ENCODE data around the gene RPA1.

RPA1 gene

DNA sequence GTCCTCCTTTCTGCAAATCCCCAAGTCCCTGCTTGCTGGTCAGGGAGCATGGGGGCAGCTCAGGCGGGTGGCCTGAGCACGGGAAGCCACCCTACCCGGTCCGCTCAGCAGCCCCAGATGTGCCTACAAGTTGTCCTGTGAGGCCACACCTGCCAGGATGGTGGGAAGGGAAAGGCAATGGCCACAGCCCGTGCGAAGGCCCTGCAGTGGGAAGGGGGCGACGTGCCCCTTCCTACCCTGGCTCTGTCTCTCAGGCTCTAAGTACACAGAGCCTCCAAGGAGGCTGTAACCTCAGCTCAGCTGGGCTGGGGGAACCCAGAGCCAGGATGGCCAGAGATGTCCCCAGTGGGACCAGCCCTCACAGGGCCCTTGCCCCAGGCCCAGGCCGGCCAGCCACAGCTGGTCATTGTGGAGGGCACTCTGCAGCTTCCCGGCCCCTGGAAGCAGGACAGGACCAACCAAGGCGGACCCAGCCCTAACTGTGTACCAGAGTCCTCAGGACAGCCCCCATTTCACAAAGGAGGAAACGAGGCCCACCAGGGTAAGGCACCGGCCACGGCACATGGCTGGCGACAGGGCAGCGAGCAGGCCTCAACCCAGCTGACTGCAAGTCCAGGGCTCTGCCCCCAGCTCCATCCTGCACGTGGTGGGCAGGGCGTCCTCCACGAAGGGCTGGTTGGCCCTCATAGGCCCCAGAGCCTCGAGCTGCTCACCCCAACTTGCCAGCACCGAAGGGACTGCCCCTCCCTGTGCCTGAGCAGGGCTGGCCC, 113.0 kb downstream of the RPA1 start:
- H3K4me3 ChIP-seq (replicated peaks; ENCODE audit: low read depth, low read length), result no peak overlapping the region
- TF ChIP-seq, protein P1, sequence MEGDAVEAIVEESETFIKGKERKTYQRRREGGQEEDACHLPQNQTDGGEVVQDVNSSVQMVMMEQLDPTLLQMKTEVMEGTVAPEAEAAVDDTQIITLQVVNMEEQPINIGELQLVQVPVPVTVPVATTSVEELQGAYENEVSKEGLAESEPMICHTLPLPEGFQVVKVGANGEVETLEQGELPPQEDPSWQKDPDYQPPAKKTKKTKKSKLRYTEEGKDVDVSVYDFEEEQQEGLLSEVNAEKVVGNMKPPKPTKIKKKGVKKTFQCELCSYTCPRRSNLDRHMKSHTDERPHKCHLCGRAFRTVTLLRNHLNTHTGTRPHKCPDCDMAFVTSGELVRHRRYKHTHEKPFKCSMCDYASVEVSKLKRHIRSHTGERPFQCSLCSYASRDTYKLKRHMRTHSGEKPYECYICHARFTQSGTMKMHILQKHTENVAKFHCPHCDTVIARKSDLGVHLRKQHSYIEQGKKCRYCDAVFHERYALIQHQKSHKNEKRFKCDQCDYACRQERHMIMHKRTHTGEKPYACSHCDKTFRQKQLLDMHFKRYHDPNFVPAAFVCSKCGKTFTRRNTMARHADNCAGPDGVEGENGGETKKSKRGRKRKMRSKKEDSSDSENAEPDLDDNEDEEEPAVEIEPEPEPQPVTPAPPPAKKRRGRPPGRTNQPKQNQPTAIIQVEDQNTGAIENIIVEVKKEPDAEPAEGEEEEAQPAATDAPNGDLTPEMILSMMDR (IDR thresholded peaks at IDR 0.05; ENCODE audit: low read length, missing control alignments), result no peak
- no peak for DNase-seq (ENCODE audit: low read depth)

DNA sequence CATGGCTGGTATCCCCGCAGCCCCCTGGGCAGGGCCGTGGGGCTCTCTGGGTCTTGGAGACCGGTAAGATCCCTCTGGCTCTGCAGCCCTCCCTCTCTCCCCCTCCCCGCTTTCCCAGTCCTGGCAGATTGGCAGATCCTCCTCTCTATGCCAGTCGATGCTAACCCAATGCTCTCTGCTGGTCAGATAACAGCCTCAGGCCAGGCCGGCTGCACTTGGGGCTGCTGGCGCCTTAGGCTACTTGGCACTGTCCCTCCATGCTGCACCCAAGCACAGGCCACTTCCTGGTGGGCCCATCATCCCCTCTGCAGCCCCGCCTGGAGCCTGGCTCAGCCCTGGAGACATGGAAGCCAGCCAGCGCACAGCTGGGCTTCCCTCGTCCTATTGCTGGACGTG, 113.6 kb downstream of the RPA1 start:
- DNase-seq (ENCODE audit: low read depth), result no peak
- TF ChIP-seq, protein P1 (IDR thresholded peaks at IDR 0.05; ENCODE audit: low read length, missing control alignments), result no peak
- no peak overlapping the region for H3K4me3 ChIP-seq (replicated peaks; ENCODE audit: low read depth, low read length)

DNA sequence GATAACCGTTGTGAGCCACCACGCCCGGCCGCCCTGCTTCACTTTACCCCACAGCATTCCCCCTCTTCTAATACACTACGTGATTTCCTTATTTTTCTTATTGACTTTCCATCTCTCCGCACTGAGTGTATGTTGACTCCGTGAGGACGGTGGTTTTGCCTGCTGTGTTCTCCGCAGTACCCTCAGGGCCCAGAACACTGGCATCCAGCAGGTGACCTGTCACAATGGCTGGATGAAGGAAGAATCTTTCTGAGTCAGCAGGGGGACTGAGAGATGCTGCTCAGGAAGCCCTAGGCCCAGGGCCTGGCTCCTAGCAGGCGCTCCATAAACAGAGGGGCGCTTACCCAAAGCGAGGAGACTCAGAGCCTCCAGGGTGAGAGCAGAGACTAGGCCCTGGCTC, 115.8 kb downstream of the RPA1 start:
- TF ChIP-seq, protein P1 (IDR thresholded peaks at IDR 0.05; ENCODE audit: low read length, missing control alignments), result no peak
- no peak for DNase-seq (ENCODE audit: low read depth)
- H3K4me3 ChIP-seq (replicated peaks; ENCODE audit: low read depth, low read length), result no peak overlapping the region

DNA sequence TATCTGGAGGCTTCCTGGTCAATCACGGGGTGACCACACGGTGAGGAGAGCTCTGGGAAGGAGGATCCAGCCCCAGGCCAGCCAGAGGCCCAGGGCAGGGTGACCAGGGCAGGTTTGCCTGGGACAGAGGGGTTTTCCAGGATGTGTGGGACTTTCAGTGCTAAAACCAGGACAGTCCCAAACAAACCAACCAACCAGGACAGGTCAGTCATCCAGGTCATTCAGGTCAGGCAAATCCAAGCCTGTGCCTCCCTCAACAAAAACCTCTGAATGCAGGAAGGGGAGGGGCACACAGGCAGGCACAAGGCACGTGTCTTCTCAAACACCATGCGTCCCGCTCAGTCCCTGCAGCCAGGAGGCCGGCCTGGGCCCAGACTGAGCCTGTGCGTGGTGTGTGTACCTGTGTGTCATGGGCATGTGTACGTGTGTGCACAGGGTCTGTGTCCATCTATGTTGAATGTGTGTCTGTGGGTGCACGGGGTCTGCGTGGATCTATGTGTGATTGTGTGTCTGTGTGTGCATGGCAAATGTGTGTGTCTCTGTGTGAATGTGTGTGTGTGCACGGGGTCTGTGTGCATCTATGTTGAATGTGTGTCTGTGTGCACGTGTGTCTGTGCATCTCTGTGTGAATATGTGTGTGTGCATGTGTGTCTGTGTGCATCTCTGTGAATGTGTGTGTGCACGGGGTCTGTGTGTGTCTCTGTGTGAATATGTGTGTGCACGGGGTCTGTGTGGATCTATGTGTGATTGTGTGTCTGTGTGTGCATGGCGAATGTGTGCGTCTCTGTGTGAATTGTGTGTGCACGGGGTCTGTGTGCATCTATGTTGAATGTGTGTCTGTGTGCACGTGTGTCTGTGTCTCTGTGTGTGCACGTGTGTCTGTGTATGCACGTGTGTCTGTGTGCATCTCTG, 116.5 kb downstream of the RPA1 start:
- DNase-seq (ENCODE audit: low read depth), result no peak
- TF ChIP-seq, protein P1 (IDR thresholded peaks at IDR 0.05; ENCODE audit: low read length, missing control alignments), result no peak
- H3K4me3 ChIP-seq (replicated peaks; ENCODE audit: low read depth, low read length), result no peak overlapping the region

DNA sequence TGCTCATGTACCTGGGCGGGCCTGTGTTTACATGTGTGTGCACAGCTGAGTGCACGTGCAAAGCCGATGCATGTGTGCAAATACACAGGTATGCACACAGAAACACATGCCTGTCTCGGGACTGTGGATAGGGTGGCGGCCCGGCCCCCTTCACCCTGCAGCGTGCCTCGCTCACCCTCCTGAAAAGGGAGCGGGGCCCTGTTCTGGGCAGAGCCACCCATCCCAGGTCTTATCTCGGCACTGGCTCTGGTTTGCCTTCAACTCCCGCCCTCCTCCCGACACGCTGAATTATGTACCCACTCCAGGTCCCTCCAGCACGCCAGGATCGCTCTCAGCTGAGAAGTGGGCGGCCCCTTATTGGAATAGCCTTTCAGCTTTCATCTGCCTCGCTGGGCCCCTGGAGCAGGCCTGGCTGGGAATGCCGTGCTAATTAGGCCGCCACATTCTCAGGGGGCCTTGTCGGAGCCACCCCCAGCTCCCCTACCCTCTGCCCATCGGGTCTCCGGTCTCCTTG, 117.5 kb downstream of the RPA1 start:
- H3K4me3 ChIP-seq (replicated peaks; ENCODE audit: low read depth, low read length), result no peak overlapping the region
- DNase-seq (ENCODE audit: low read depth), result no peak
- TF ChIP-seq, protein P1 (IDR thresholded peaks at IDR 0.05; ENCODE audit: low read length, missing control alignments), result no peak

DNA sequence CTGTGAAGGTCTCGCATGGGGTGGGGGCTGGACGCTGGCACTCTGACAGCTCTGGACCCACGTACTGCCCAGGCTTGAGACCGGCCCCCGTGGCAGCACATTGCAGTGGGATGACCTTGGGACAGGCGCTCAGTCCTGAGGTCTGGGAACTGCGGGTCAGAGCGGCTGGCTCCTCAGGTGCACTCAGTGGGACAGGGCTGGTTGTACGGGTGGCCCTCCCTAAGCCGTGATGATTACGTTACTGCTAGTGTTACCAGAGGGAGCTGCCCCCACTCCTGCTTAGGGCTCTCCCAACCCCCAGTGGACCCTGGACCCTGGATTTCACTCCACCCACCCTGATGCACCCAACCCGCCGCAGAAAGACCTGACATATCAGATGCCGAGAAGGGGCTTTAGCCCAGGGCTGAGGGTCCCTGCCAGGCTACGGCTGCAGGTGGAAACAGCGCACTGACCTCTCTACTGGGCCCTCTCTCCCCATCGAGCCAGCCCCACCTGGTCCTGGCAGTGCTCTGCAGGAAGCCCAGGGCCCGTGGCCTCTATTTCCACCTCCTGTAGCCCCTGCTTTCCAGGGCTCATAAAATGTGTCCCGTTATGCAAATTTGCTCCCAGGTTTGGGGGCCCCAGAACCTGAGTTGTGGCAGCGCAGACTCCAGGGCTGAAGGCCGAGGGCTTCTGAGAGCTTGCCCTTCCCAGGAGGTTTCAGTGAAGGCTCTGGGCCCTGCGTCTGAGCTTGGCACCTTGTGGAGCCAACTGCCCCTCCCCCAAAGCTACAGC, 118.1 kb downstream of the RPA1 start:
- no peak for DNase-seq (ENCODE audit: low read depth)
- TF ChIP-seq, protein P1 (IDR thresholded peaks at IDR 0.05; ENCODE audit: low read length, missing control alignments), result no peak
- no peak overlapping the region for H3K4me3 ChIP-seq (replicated peaks; ENCODE audit: low read depth, low read length)
